Hematopoietic multipotent progenitor cell treated with erythropoietin and hydrocortisone succinate and interleukin-3 and kit ligand, for 15 days (in vitro differentiated cells): ENCODE data around the gene SPAAR.
"Not testable (repeated sequence)": the region's sequence is repeated elsewhere in the genome, so short reads cannot be mapped to it uniquely, and the experiment has no call there.

Experiments used
- DNase-seq: peaks from one replicate; pipeline ENCODE4 v3.0.0-alpha.2; 2015; ENCODE audit warnings: low spot score

Gene SPAAR

GRCh38 chr9:35904338-35904737 lies 5.0 kb upstream of the SPAAR start:
- DNase-seq = no peak

- DNase-seq = no peak
Measured at GRCh38 chr9:35905051-35905781, 4.1 kb upstream of the SPAAR start.

- no peak for DNase-seq
Measured at GRCh38 chr9:35905912-35906679, 3.2 kb upstream of the SPAAR start, which contains the start of gene HRCT1. Gene HRCT1, plus strand, starts transcription at chr9:35906202. Its CDS starts 86 bp downstream, at chr9:35906288.

GRCh38 chr9:35906923-35907699 lies 2.2 kb upstream of the SPAAR start:
- DNase-seq = no peak

GRCh38 chr9:35907711-35908503 lies 1.4 kb upstream of the SPAAR start:
- no peak for DNase-seq

- DNase-seq = no peak
Measured at GRCh38 chr9:35908504-35909125, 675 bp upstream of the SPAAR start.

GRCh38 chr9:35909687-35910612 lies 660 bp downstream of the SPAAR start:
- DNase-seq = no peak

GRCh38 chr9:35910613-35911359 lies 1.5 kb downstream of the SPAAR start:
- DNase-seq = no peak

GRCh38 chr9:35911690-35912089 lies 2.4 kb downstream of the SPAAR start:
- DNase-seq = no peak

- DNase-seq = no peak
Measured at GRCh38 chr9:35912791-35913400, 3.6 kb downstream of the SPAAR start.

- DNase-seq = not testable (repeated sequence)
Measured at GRCh38 chr9:35913429-35913828, 4.1 kb downstream of the SPAAR start.

- DNase-seq = peak; percentile 9
Measured at GRCh38 chr9:35914301-35914807, 5.1 kb downstream of the SPAAR start.

GRCh38 chr9:35915681-35916294 lies 6.5 kb downstream of the SPAAR start:
- DNase-seq = no peak

- DNase-seq = no peak
Measured at GRCh38 chr9:35917261-35917660, 8.0 kb downstream of the SPAAR start.

GRCh38 chr9:35918780-35919179 lies 9.5 kb downstream of the SPAAR start:
- DNase-seq = no peak

- no peak for DNase-seq
Measured at GRCh38 chr9:35919212-35920008, 10.1 kb downstream of the SPAAR start.

- DNase-seq = no peak
Measured at GRCh38 chr9:35920051-35920620, 10.8 kb downstream of the SPAAR start.
